Gastrocnemius medialis (tissue), 4 donors: ENCODE data around the gene AFDN. TPM values are rescaled to one million over a fixed set of nuclear protein-coding genes. Genes with fewer than 3 reads are reported as not detected.

ENCODE experiments used
- ATAC-seq, 2 donors: fragments of 150-250 bp; one replicate each; pipeline ENCODE4 v1.9.1; 2016
- DNase-seq, 2 donors: peaks; one replicate each; pipeline ENCODE4 v3.0.0-alpha.2; 2019
- H3K27ac ChIP-seq, 4 donors: fragments of 200-600 bp; sonication (generic); 1 replicate in 1 of 4; 2 replicates in 3 of 4; pipeline ENCODE4 v1.5.1; 2016 to 2018; ENCODE audit warnings: mild to moderate bottlenecking in 2 of 4, moderate library complexity in 1 of 4
- H3K27me3 ChIP-seq, 3 donors: fragments of 200-600 bp; sonication (generic) in 2 of 3; 1 replicate in 1 of 3; 2 replicates in 2 of 3; pipeline versions ENCODE4 v1.5.1 to v1.6.0; 2016 to 2019; ENCODE audit warnings: mild to moderate bottlenecking in 1 of 3, moderate library complexity in 1 of 3
- H3K36me3 ChIP-seq, 2 donors: fragments of 200-600 bp; sonication (generic) in 1 of 2; one replicate each; pipeline ENCODE4 v1.5.1; 2017 to 2018
- H3K4me1 ChIP-seq, 2 donors: fragments of 200-600 bp; sonication (generic) in 1 of 2; one replicate each; pipeline ENCODE4 v1.5.1; 2016 to 2017; ENCODE audit warnings: mild to moderate bottlenecking in 2 of 2
- H3K4me3 ChIP-seq, 4 donors: fragments of 200-600 bp; sonication (generic) in 3 of 4; 1 replicate in 1 of 4; 2 replicates in 3 of 4; pipeline ENCODE4 v1.5.1; 2016 to 2019; ENCODE audit warnings: mild to moderate bottlenecking in 2 of 4
- H3K9me3 ChIP-seq, 3 donors: fragments of 200-600 bp; sonication (generic) in 2 of 3; 1 replicate in 1 of 3; 2 replicates in 2 of 3; pipeline ENCODE4 v1.5.1; 2016 to 2019
- POLR2A ChIP-seq, 2 donors: fragments of 450-650 bp; IDR thresholded peaks; one replicate each; pipeline ENCODE4 v1.6.1; 2017; ENCODE audit warnings: antibody characterized with exemption in 2 of 2, mild to moderate bottlenecking in 2 of 2, moderate library complexity in 2 of 2
- in situ Hi-C, 4 donors: fragments of 200-750 bp; cut with MboI; loops; one replicate each; pipeline versions ENCODE4 v1.15.0 to v1.8.0; 2017; ENCODE audit warnings: low sequenced_read_pairs in 4 of 4
- intact Hi-C: fragments of 100-400 bp; cut with DNase I; formaldehyde crosslinking; loops from one replicate; pipeline ENCODE4 v1.15.1; 2023; ENCODE audit warnings: low total_unique reads
- total RNA-seq, 4 donors: library from RNA; depleted of rRNA; stranded (reverse); fragments of >200 nt; gene quantifications; one replicate each; pipeline versions ENCODE4 v1.1.0 to v1.2.3, GENCODE V29; 2016
- TF ChIP-seq, protein P1 (sequence below), 5 experiments: fragments of 450-650 bp in 3 of 5; fragments of 200-600 bp in 2 of 5; sonication (generic) in 2 of 5; IDR thresholded peaks in 4 of 5; conservative IDR thresholded peaks in 1 of 5; 1 replicate in 4 of 5; 2 replicates in 1 of 5; pipeline ENCODE4 v1.5.1; 2016 to 2019; ENCODE audit warnings: antibody characterized with exemption in 5 of 5, mild to moderate bottlenecking in 3 of 5, moderate library complexity in 3 of 5

AFDN gene
- total RNA-seq, 4 donors from 2014 or later = 22.2 to 66.0 (median 30.0) TPM

DNA sequence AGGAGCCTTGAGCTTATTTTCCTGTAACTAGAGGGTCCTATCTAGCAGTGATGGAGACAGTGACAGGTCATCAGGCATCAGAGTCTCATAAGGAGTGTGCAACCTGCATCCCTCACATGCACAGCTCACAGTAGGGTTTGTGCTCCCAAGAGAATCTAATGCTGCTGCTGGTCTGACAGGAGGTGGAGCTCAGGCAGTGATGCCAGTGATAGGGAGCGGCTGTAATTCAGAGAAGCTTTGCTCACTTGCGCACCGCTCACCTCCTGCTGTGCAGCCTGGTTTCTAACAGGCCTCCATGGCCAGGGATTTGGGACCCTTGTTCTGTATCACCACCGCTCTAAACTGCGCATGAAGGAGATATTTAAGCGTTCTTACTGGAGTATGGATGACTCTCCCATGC lies 176.1 kb downstream of the AFDN start:
- Histone ChIP-seq H3K27me3 (peaks cover 0 to 3% (median 0%) of the 10 kb centered on the region in 3 donors), H3K27ac (peak overlapping the region in 1 of 4 donors; percentile 56)

GRCh38 chr6:168004023-168004422 lies 177.3 kb downstream of the AFDN start:
- no peaks in the 10 kb centered on the region for H3K36me3 ChIP-seq
- H3K27me3 ChIP-seq = peaks cover 0 to 3% (median 0%) of the 10 kb centered on the region in 3 donors
- ATAC-seq (no peak), DNase-seq (no peak)
- H3K9me3 ChIP-seq = no peaks in the 10 kb centered on the region
- TF ChIP-seq, protein P1, sequence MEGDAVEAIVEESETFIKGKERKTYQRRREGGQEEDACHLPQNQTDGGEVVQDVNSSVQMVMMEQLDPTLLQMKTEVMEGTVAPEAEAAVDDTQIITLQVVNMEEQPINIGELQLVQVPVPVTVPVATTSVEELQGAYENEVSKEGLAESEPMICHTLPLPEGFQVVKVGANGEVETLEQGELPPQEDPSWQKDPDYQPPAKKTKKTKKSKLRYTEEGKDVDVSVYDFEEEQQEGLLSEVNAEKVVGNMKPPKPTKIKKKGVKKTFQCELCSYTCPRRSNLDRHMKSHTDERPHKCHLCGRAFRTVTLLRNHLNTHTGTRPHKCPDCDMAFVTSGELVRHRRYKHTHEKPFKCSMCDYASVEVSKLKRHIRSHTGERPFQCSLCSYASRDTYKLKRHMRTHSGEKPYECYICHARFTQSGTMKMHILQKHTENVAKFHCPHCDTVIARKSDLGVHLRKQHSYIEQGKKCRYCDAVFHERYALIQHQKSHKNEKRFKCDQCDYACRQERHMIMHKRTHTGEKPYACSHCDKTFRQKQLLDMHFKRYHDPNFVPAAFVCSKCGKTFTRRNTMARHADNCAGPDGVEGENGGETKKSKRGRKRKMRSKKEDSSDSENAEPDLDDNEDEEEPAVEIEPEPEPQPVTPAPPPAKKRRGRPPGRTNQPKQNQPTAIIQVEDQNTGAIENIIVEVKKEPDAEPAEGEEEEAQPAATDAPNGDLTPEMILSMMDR (IDR thresholded peaks at IDR 0.05 in 4 of 5, conservative IDR thresholded peaks at IDR 0.05 in 1 of 5) = no peak
- TF ChIP-seq POLR2A (IDR thresholded peaks at IDR 0.05) = no peak
- H3K4me1 ChIP-seq = no peaks in the 10 kb centered on the region
- H3K4me3 ChIP-seq = no peak overlapping the region
- in situ Hi-C loops (no loop called here), intact Hi-C loops (no loop called here)
- H3K27ac ChIP-seq = peak overlapping the region in 3 of 4 donors; percentile 7 to 56 (median 43)

More for the DNA sequence above, 176.1 kb downstream of the AFDN start:
- H3K9me3 ChIP-seq = no peaks in the 10 kb centered on the region
- intact Hi-C loops (no loop called here), in situ Hi-C loops (no loop called here)
- no peaks in the 10 kb centered on the region for H3K36me3 ChIP-seq
- DNase-seq (no peak), ATAC-seq (no peak)
- no peaks in the 10 kb centered on the region for H3K4me1 ChIP-seq
- TF ChIP-seq, protein P1 (IDR thresholded peaks at IDR 0.05 in 4 of 5, conservative IDR thresholded peaks at IDR 0.05 in 1 of 5) = no peak
- TF ChIP-seq POLR2A (IDR thresholded peaks at IDR 0.05) = no peak
- no peak overlapping the region for H3K4me3 ChIP-seq

DNA sequence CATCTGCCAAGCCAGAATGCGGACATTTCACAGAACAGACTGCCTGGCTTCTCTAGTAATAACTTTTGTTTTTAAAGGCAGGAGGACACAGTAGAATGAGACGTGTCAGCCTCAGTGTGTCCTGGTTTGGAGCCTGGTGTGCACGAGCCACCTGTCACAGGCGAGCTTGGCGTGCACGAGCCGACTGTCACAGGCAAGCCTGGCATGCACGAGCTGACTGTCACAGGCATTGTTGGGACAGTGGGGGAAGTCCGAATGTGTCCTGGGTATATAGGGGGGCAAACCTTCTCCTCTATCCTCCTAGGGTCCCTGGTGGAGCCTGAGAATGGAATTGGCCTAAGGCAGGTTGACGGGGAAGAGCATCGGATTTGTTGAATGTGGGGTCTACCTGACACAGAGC lies 178.2 kb downstream of the AFDN start:
- ATAC-seq = no peak
- Histone ChIP-seq H3K27me3 (peaks cover 0 to 3% (median 0%) of the 10 kb centered on the region in 3 donors), H3K27ac (no peak overlapping the region), H3K36me3 (no peaks in the 10 kb centered on the region), H3K4me1 (no peaks in the 10 kb centered on the region), H3K9me3 (no peaks in the 10 kb centered on the region), H3K4me3 (no peak overlapping the region)
- no peak for DNase-seq
- in situ Hi-C loops (no loop called here), intact Hi-C loops (no loop called here)
- TF ChIP-seq, protein P1 (IDR thresholded peaks at IDR 0.05 in 4 of 5, conservative IDR thresholded peaks at IDR 0.05 in 1 of 5) = no peak
- no peak for TF ChIP-seq POLR2A (IDR thresholded peaks at IDR 0.05)

DNA sequence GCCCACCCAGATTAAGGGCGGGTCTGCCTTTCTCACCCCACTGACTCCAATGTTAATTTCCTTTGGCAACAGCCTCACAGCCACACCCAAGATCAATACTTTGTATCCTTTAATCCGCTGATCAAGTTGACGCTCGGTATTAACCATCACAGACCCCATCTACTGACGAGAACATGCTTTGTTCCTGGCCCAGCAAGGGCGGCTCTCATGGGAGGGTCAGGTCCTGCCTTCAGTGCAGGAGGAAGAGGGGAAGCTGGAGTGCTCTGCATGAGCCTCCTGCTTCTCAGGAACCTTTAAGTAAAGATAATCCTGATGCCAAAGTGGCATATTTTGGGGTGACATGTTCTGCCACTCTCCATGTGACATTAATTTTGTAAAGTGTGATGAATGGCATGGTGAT lies 179.1 kb downstream of the AFDN start:
- H3K36me3 ChIP-seq = no peaks in the 10 kb centered on the region
- H3K9me3 ChIP-seq = peaks cover 0 to 3% (median 0%) of the 10 kb centered on the region in 3 donors
- in situ Hi-C loops (no loop called here), intact Hi-C loops (no loop called here)
- TF ChIP-seq POLR2A (IDR thresholded peaks at IDR 0.05) = no peak
- TF ChIP-seq, protein P1 (IDR thresholded peaks at IDR 0.05 in 4 of 5, conservative IDR thresholded peaks at IDR 0.05 in 1 of 5) = no peak
- no peaks in the 10 kb centered on the region for H3K4me1 ChIP-seq
- no peak for DNase-seq
- no peak overlapping the region for H3K27ac ChIP-seq
- H3K4me3 ChIP-seq = no peak overlapping the region
- peaks cover 0 to 3% (median 0%) of the 10 kb centered on the region in 3 donors for H3K27me3 ChIP-seq
- no peak for ATAC-seq
